Endothelial cell of umbilical vein (primary cell): ENCODE data around the gene COQ5. TPM values are rescaled to one million over a fixed set of nuclear protein-coding genes. Genes with fewer than 3 reads are reported as not detected.

Source experiments
- Bru-seq: library from RNA; stranded (reverse); fragments of 400-500 nt; gene quantifications from one replicate; lab custom pipeline; 2021; lab: Mats Ljungman, UMichigan
- BruChase-seq, 2 experiments: library from RNA; stranded (reverse); fragments of 400-500 nt; gene quantifications; one replicate each; lab custom pipeline; 2021; lab: Mats Ljungman, UMichigan
- BruUV-seq: library from RNA; stranded (reverse); fragments of 400-500 nt; replicated peaks from 2 replicates; lab custom pipeline; 2021; lab: Mats Ljungman, UMichigan
- CTCF ChIA-PET: fragments of 300-600, 350-600 bp; sonication (Branson Sonifier 250); formaldehyde crosslinking; loops from one replicate; lab custom pipeline; 2021; ENCODE audit warnings: antibody characterized with exemption, inconsistent platforms; lab: Charles Lee
- POLR2A ChIA-PET: fragments of 300-600, 350-600 bp; sonication (Branson Sonifier 250); formaldehyde crosslinking; loops from one replicate; lab custom pipeline; 2021; ENCODE audit warnings: antibody characterized with exemption, inconsistent platforms; lab: Charles Lee
- DNase-seq: peaks from one replicate; pipeline ENCODE4 v3.0.0-alpha.2; 2011; ENCODE audit warnings: low read depth, low spot score
- FAIRE-seq: peaks from 2 replicates; lab custom pipeline; 2011; peaks lifted over from hg19 to GRCh38; lab: Jason Lieb, UNC
- H2AFZ ChIP-seq: 2 replicates; pipeline ENCODE4 v1.6.0; 2012; ENCODE audit warnings: low read depth, low read length, control low read depth, inconsistent platforms
- H3K27ac ChIP-seq: 2 replicates; pipeline ENCODE4 v1.5.1; 2011; ENCODE audit warnings: low read depth, mild to moderate bottlenecking, control low read depth, low read length, moderate library complexity; ENCODE audit not compliant: insufficient read depth
- H3K27me3 ChIP-seq, 2 experiments: 2 replicates each; pipeline versions ENCODE4 v1.6.0 to v1.6.1; 2011; ENCODE audit warnings: low read length in 2 of 2, mixed read lengths in 1 of 2; ENCODE audit not compliant: control insufficient read depth in 2 of 2, insufficient read depth in 2 of 2
- H3K36me3 ChIP-seq, 2 experiments: 2 replicates in 1 of 2; 3 replicates in 1 of 2; pipeline ENCODE4 v1.5.1; 2011; ENCODE audit warnings: low read length in 2 of 2, mild to moderate bottlenecking in 1 of 2, moderate library complexity in 1 of 2; ENCODE audit not compliant: control insufficient read depth in 2 of 2, insufficient read depth in 2 of 2; ENCODE audit errors: extremely low read depth in 1 of 2
- H3K4me1 ChIP-seq: 3 replicates; pipeline ENCODE4 v1.5.1; 2011; ENCODE audit warnings: mild to moderate bottlenecking, low read length; ENCODE audit not compliant: control insufficient read depth, insufficient read depth; ENCODE audit errors: extremely low read depth
- H3K4me2 ChIP-seq: 2 replicates; pipeline ENCODE4 v1.6.1; 2011; ENCODE audit warnings: low read length, control low read depth, mixed read lengths; ENCODE audit not compliant: insufficient read depth
- H3K4me3 ChIP-seq, 3 experiments: fragments of 200-600 bp in 1 of 3; sonication (generic), shearing (Covaris generic) in 1 of 3; replicated peaks in 1 of 3; 2 replicates each; pipeline ENCODE4 v1.5.1; 2011 to 2016; ENCODE audit warnings: control low read depth in 3 of 3, low read length in 3 of 3, mild to moderate bottlenecking in 2 of 3, inconsistent platforms in 1 of 3, low read depth in 1 of 3, moderate library complexity in 1 of 3; ENCODE audit not compliant: insufficient read depth in 1 of 3
- H3K79me2 ChIP-seq: 2 replicates; pipeline ENCODE4 v1.6.0; 2012; ENCODE audit warnings: low read length, inconsistent platforms; ENCODE audit not compliant: control insufficient read depth, insufficient read depth
- H3K9ac ChIP-seq: replicated peaks from 2 replicates; pipeline ENCODE3; 2011; ENCODE audit warnings: low read length, control low read depth; ENCODE audit not compliant: insufficient read depth; ENCODE audit errors: extremely low read depth
- H3K9me1 ChIP-seq: replicated peaks from 3 replicates; pipeline ENCODE4 v1.6.0; 2011; ENCODE audit warnings: mild to moderate bottlenecking, low read length; ENCODE audit not compliant: control insufficient read depth, insufficient read depth; ENCODE audit errors: extremely low read depth
- H3K9me3 ChIP-seq: replicated peaks from 2 replicates; pipeline ENCODE4 v1.5.1; 2012; ENCODE audit warnings: low read length, inconsistent platforms; ENCODE audit not compliant: control insufficient read depth, insufficient read depth
- H4K20me1 ChIP-seq: replicated peaks from 2 replicates; pipeline ENCODE3; 2011; ENCODE audit warnings: mild to moderate bottlenecking, low read length; ENCODE audit not compliant: control insufficient read depth, insufficient read depth; ENCODE audit errors: extremely low read depth
- CTCF ChIP-seq, 2 donors: IDR thresholded peaks; 1 replicate in 1 of 2; 2 replicates in 1 of 2; pipeline ENCODE4 v1.5.1; 2011; ENCODE audit warnings: low read length in 2 of 2, mild to moderate bottlenecking in 2 of 2, moderate library complexity in 2 of 2, control low read depth in 1 of 2, inconsistent platforms in 1 of 2, low read depth in 1 of 2; ENCODE audit not compliant: insufficient read depth in 1 of 2; ENCODE audit errors: extremely low read depth in 1 of 2
- EZH2 ChIP-seq: IDR thresholded peaks from 2 replicates; pipeline ENCODE4 v1.6.1; 2012; ENCODE audit warnings: borderline replicate concordance, low read depth, mild to moderate bottlenecking, moderate library complexity, low read length, inconsistent platforms; ENCODE audit not compliant: severe bottlenecking
- FOS ChIP-seq: IDR thresholded peaks from 2 replicates; pipeline ENCODE4 v1.6.1; 2011; ENCODE audit warnings: mild to moderate bottlenecking, low read length, moderate library complexity, borderline replicate concordance; ENCODE audit not compliant: insufficient read depth
- GATA2 ChIP-seq: IDR thresholded peaks from 2 replicates; pipeline ENCODE4 v1.7.0; 2011; ENCODE audit warnings: low read depth, mild to moderate bottlenecking, moderate library complexity, mixed read lengths, low read length; ENCODE audit not compliant: insufficient read length, insufficient read depth
- JUN ChIP-seq: IDR thresholded peaks from 2 replicates; pipeline ENCODE4 v1.6.1; 2011; ENCODE audit warnings: borderline replicate concordance, low read depth; ENCODE audit not compliant: insufficient read length, insufficient read depth
- MAX ChIP-seq: IDR thresholded peaks from 2 replicates; pipeline ENCODE4 v1.6.1; 2011; ENCODE audit not compliant: insufficient read depth, insufficient read length
- MYC ChIP-seq: IDR thresholded peaks from one replicate; pipeline ENCODE4 v1.6.1; 2011; ENCODE audit warnings: mild to moderate bottlenecking, low read depth, low read length
- POLR2A ChIP-seq: IDR thresholded peaks from 2 replicates; pipeline ENCODE4 v1.6.1; 2012; ENCODE audit warnings: low read depth, mild to moderate bottlenecking, control low read depth, low read length
- POLR2AphosphoS5 ChIP-seq: IDR thresholded peaks from 2 replicates; pipeline ENCODE4 v1.6.1; 2012; ENCODE audit warnings: low read depth, mild to moderate bottlenecking, control low read depth, low read length, moderate library complexity; ENCODE audit not compliant: insufficient read depth
- dilution Hi-C: fragments of 300-500 bp; cut with MboI; formaldehyde crosslinking; loops from one replicate; pipeline ENCODE4 v1.15.0; 2019; ENCODE audit warnings: low sequenced_read_pairs; ENCODE audit not compliant: extremely low pct_ligation_motif_present
- intact Hi-C: fragments of 100-400 bp; cut with micrococcal nuclease; formaldehyde crosslinking; loops from one replicate; pipeline ENCODE4 v1.10.0; 2022
- long read RNA-seq: library from polyadenylated mRNA; stranded (forward); transcript quantifications from one replicate; pipeline ENCODE4 v2.0.0, GENCODE V29; 2021
- polyA minus RNA-seq, 3 experiments: library from RNA; depleted of rRNA, polyadenylated mRNA; stranded (reverse); fragments of >200 nt; gene quantifications; 1 replicate in 1 of 3; 2 replicates in 2 of 3; pipeline ENCODE4 v1.2.3, GENCODE V29; 2011
- polyA plus RNA-seq, 4 experiments: library from polyadenylated mRNA; depleted of rRNA in 3 of 4; stranded (reverse) in 3 of 4; unstranded in 1 of 4; fragments of >200 nt; gene quantifications; 2 replicates each; pipeline versions ENCODE4 v1.2.1 to v1.2.3, GENCODE V29; 2011 to 2012; ENCODE audit warnings: missing spikeins in 1 of 4
- total RNA-seq: library from RNA; stranded (reverse); gene quantifications from 2 replicates; pipeline ENCODE4 v1.2.3, GENCODE V29; 2021

Gene COQ5
- total RNA-seq (19.7 and 27.2 TPM in 2 replicates), polyA plus RNA-seq (18.4 and 23.7 TPM in 2 replicates), polyA minus RNA-seq (19.6 and 23.8 TPM in 2 replicates), Bru-seq, nascent RNA (percentile 44 among the genes with signal in this experiment), BruChase-seq, experiment 1, labeled RNA remaining after a 6-hour chase (percentile 52 among the genes with signal in this experiment), BruChase-seq, experiment 2, labeled RNA remaining after a 2-hour chase (percentile 44 among the genes with signal in this experiment)
- polyA plus RNA-seq (2011; cell fraction: cytosol; rRNA removed): 27.6 and 29.7 TPM in 2 replicates
- 18.9 and 24.1 TPM in 2 replicates for polyA plus RNA-seq (2011; cell fraction: nucleus; rRNA removed)
- polyA plus RNA-seq (2012): 28.0 and 31.3 TPM in 2 replicates
- polyA minus RNA-seq (2011; cell fraction: cytosol; rRNA and poly(A)+ RNA removed): 14.6 TPM
- 6.7 and 10.3 TPM in 2 replicates for polyA minus RNA-seq (2011; cell fraction: nucleus; rRNA and poly(A)+ RNA removed)
- long read RNA-seq, transcript COQ5-201 (7 exons, 1,535 nt): major isoform, 104 of 119 reads
- long read RNA-seq, partial matches to known transcripts: 1 of 119 reads
- long read RNA-seq, other reads (novel, unspliced or antisense): 13 of 119 reads

GRCh38 chr12:120528861-120529525 lies at the start of gene COQ5:
Gene COQ5 (minus strand): TSS chr12:120529158. CDS start chr12:120529141, 17 bp downstream.
- Histone ChIP-seq H3K36me3 (no peaks in the 10 kb centered on the region), H3K9me1 (no peaks in the 10 kb centered on the region), H3K4me3 (peak within 1 kb of the TSS; percentile 48 to 98 (median 77)), H3K9me3 (no peaks in the 10 kb centered on the region), H4K20me1 (no peaks in the 10 kb centered on the region), H2AFZ (peak within 1 kb of the TSS; percentile 72), H3K27me3 (no peaks in the 10 kb centered on the region), H3K9ac (peak within 1 kb of the TSS; percentile 90), H3K4me2 (peak within 1 kb of the TSS; percentile 77), H3K79me2 (peaks cover 2% of the 10 kb centered on the region), H3K27ac (peak within 1 kb of the TSS; percentile 79), H3K4me1 (peaks cover 15% of the 10 kb centered on the region)
- intact Hi-C loops: loop anchor here (1.0 to 2.0 kb wide), 2 partner anchors 33 to 60 kb away; partner anchors contain the start of genes DYNLL1 and SRSF9
- dilution Hi-C loops: no loop called here
- ChIA-PET POLR2A (interaction anchor here (1.1 kb wide), 1 partner anchor 328 kb away, joined by 3 read pairs; the partner anchor contains the start of gene RPLP0), CTCF (interaction anchor here (1.0 to 2.1 kb wide), 5 partner anchors 9 to 41 kb away, joined by 3 to 9 read pairs (median 4); partner anchors contain the start of gene DYNLL1)
- TSS peak; percentile 48 for BruUV-seq
- TF ChIP-seq POLR2AphosphoS5: peak; percentile 94
- no peak for TF ChIP-seq FOS
- TF ChIP-seq CTCF (IDR thresholded peaks at IDR 0.05; ENCODE audit: extremely low read depth in 1 of 2, insufficient read depth in 1 of 2, low read depth in 1 of 2, low read length in 2 of 2): no peak
- peak; percentile 88 for TF ChIP-seq POLR2A
- TF ChIP-seq MAX: no peak
- peak; percentile 45 for TF ChIP-seq MYC
- no peak for TF ChIP-seq EZH2
- TF ChIP-seq JUN: no peak
- TF ChIP-seq GATA2: peak; percentile 55
- FAIRE-seq (peak; percentile 77), DNase-seq (peak; percentile 89)
